Progenitor cell of endocrine pancreas (in vitro differentiated cells): ENCODE results near the gene ZNF750. TPM values are rescaled to one million over a fixed set of nuclear protein-coding genes. Genes with fewer than 3 reads are reported as not detected.

ENCODE experiments used
- DNase-seq: peaks from one replicate; pipeline ENCODE4 v3.0.0; 2021; ENCODE audit warnings: low spot score; ENCODE audit not compliant: unreplicated experiment
- H3K27ac Mint-ChIP-seq: 2 replicates; pipeline ENCODE4 v1.8.0; 2021; ENCODE audit warnings: mild to moderate bottlenecking, moderate library complexity, mixed read lengths
- H3K27me3 Mint-ChIP-seq: 2 replicates; pipeline ENCODE4 v1.8.0; 2021; ENCODE audit warnings: mixed read lengths
- H3K36me3 Mint-ChIP-seq: 2 replicates; pipeline ENCODE4 v1.8.0; 2022; ENCODE audit warnings: mixed read lengths; ENCODE audit not compliant: insufficient read depth
- H3K4me1 Mint-ChIP-seq: 2 replicates; pipeline ENCODE4 v1.8.0; 2021; ENCODE audit warnings: low read depth, mixed read lengths
- H3K4me3 Mint-ChIP-seq: 2 replicates; pipeline ENCODE4 v1.8.0; 2021; ENCODE audit warnings: low read depth, mild to moderate bottlenecking, moderate library complexity, mixed read lengths
- H3K9me3 Mint-ChIP-seq: 2 replicates; pipeline ENCODE4 v1.8.0; 2021; ENCODE audit warnings: low read depth, mixed read lengths
- total RNA-seq: library from RNA; stranded (reverse); gene quantifications from 2 replicates; pipeline ENCODE4 v1.2.1, GENCODE V29; 2021
- TF ChIP-seq, protein P1 (sequence below): fragments of 200-600 bp; sonication (generic); IDR thresholded peaks from one replicate; pipeline ENCODE4 v1.5.0; 2021; ENCODE audit warnings: antibody characterized with exemption, mild to moderate bottlenecking; ENCODE audit not compliant: unreplicated experiment

ZNF750 gene
- total RNA-seq, 1 donor from 2014 or later: 0.07 TPM

DNA sequence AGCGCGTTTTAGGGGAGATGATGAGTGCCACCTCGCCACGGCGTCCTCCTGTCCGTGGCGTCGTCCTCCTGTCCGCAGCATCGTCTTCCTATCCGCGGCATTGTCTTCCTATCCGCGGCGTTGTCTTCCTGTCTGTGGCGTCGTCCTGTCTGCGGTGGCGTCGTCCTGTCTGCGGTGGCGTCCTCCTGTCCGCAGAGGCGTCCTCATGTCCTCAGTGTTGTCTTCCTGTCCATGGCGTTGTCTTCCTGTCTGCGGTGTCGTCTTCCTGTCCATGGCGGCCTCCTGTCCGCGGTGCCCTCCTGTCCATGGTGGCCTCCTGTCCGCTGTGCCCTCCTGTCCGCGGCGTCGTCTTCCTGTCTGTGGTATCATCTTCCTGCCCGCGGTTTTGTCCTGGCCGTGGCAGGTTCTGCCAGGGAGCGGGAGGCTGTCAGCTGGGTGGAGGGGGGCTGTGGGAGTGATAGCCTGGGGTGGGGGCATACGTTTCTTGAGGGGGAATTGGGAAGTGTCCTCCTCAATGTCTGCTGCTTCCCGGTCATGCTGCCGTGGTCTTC, 57.1 kb downstream of the ZNF750 start:
- Mint-ChIP-seq H3K27ac (no peak overlapping the region), H3K36me3 (peaks cover 4% of the 10 kb centered on the region), H3K9me3 (no peaks in the 10 kb centered on the region), H3K27me3 (no peaks in the 10 kb centered on the region), H3K4me1 (peaks cover 6% of the 10 kb centered on the region), H3K4me3 (peak overlapping the region; percentile 14)
- no peak for DNase-seq
- TF ChIP-seq, protein P1, sequence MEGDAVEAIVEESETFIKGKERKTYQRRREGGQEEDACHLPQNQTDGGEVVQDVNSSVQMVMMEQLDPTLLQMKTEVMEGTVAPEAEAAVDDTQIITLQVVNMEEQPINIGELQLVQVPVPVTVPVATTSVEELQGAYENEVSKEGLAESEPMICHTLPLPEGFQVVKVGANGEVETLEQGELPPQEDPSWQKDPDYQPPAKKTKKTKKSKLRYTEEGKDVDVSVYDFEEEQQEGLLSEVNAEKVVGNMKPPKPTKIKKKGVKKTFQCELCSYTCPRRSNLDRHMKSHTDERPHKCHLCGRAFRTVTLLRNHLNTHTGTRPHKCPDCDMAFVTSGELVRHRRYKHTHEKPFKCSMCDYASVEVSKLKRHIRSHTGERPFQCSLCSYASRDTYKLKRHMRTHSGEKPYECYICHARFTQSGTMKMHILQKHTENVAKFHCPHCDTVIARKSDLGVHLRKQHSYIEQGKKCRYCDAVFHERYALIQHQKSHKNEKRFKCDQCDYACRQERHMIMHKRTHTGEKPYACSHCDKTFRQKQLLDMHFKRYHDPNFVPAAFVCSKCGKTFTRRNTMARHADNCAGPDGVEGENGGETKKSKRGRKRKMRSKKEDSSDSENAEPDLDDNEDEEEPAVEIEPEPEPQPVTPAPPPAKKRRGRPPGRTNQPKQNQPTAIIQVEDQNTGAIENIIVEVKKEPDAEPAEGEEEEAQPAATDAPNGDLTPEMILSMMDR: no peak

DNA sequence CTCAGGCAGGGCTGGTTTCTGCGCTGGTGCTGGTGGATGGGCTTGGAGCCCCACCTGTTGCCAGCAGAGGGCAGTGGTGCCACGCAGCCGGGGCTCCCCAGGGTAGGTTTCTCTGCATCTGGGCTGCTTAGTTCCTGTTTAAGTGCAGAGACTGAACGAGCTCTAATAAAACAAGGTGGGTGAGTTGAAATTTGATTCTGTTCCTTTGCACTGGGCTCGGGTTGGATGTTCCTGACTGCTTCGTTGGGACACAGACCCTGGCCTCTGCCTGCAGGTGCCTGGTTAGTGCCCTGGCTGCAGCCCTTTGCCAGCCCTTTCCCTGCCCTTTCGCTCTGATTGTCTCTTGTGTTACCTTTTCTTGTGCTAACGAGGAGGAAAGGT, 57.9 kb downstream of the ZNF750 start:
- peak; percentile 81 for DNase-seq
- peaks cover 10% of the 10 kb centered on the region for H3K36me3 Mint-ChIP-seq
- H3K9me3 Mint-ChIP-seq: peaks cover 4% of the 10 kb centered on the region
- H3K27me3 Mint-ChIP-seq: no peaks in the 10 kb centered on the region
- no peak overlapping the region for H3K27ac Mint-ChIP-seq
- H3K4me1 Mint-ChIP-seq: peaks cover 6% of the 10 kb centered on the region
- H3K4me3 Mint-ChIP-seq: no peak overlapping the region
- TF ChIP-seq, protein P1: peak; percentile 97

DNA sequence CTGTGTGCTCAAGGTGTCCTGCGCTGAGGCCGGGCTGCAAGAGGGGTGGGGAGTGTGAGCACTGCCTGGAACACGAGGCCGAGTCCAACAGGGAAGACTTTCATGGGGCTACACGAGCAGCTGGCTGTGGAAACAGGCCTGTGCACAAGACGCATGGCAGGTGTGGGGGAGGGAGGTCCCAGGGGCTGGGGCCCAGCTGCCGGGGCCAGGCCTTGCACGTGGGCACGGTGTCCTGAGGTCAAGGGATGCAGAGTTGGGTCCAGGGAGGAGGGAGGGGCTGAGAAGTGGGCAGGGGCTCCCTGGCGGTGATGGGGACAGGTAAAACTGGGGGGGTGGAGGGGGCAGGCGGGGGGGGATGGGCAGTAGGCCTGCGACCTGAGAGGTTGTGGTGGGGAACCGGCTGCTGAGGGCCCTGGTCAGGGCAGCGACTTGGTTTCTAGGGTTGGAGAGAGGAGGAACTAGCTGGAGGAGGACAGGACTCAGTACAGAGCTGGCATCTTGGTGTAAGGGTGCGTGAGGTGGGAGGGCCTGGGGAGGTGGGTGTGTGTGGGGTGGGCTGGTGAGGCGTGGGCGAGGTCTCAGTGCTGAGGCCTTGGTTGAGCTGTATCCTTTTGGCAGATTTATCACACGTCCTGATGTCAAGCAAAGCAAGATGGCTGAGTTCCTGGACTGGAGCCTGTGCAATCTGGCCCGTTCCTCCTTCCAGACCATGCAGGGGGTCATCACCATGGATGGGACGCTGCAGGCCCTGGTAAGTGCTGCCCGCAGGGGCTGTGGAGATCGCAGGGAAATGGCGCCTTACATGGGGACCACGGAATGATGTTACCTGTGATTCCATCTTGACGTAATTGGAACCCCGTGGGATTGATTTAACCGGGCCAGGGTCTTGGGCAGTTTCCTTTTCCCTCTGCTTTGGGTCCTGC, 58.6 kb downstream of the ZNF750 start:
- Mint-ChIP-seq H3K9me3 (peaks cover 4% of the 10 kb centered on the region), H3K4me3 (no peak overlapping the region)
- no peak for DNase-seq

DNA sequence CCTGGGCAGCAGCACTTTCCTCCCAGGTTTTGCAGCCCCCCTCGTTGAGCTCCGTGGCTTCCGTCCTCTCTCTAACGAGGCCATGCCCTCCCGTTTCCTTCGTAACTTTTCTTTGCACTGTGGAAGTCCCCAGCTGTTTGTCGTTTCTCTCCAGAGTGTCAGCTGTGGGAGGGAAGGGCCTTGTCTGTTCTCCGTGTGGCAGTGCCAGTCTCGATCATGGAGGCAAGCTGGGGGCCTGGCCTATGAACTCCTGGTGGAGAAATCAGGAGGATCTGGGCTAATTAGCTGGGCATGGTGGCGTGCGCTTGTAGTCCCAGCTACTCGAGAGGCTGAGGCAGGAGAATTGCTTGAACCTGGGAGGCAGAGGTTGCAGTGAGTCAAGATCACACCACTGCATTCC, 59.6 kb downstream of the ZNF750 start:
- TF ChIP-seq, protein P1: no peak
- no peaks in the 10 kb centered on the region for H3K27me3 Mint-ChIP-seq
- H3K4me1 Mint-ChIP-seq: peaks cover 6% of the 10 kb centered on the region
- H3K9me3 Mint-ChIP-seq: peaks cover 4% of the 10 kb centered on the region
- peaks cover 8% of the 10 kb centered on the region for H3K36me3 Mint-ChIP-seq
- DNase-seq: no peak
- no peak overlapping the region for H3K4me3 Mint-ChIP-seq
- no peak overlapping the region for H3K27ac Mint-ChIP-seq

More for the DNA sequence above, 58.6 kb downstream of the ZNF750 start:
- TF ChIP-seq, protein P1: no peak
- Mint-ChIP-seq H3K27ac (no peak overlapping the region), H3K4me1 (peaks cover 6% of the 10 kb centered on the region), H3K36me3 (peaks cover 10% of the 10 kb centered on the region), H3K27me3 (no peaks in the 10 kb centered on the region)

DNA sequence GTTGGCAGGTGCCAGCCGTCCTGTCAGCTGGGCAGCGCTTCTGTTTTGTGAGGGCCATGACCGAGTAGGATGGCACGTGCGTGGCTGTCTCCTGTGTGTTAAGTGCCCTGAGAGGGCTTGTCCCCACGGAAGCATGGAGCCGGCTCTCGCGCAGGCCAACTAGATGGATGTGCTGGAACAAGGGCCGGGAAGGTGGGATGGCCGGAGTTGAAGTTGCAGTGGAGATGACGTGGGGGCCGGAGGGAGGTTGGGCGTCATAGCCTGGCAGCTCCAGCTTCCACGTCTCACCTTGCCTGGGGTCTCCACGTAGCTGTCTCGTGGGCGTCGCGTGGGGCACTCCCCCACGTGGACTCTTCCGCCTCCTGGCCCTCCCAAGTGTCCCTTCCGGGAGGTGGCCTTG, 60.3 kb downstream of the ZNF750 start:
- H3K27me3 Mint-ChIP-seq: no peaks in the 10 kb centered on the region

More for the DNA sequence above, 60.3 kb downstream of the ZNF750 start:
- H3K36me3 Mint-ChIP-seq: peaks cover 8% of the 10 kb centered on the region
- no peak for DNase-seq
- TF ChIP-seq, protein P1: no peak
- H3K4me3 Mint-ChIP-seq: no peak overlapping the region
- peaks cover 4% of the 10 kb centered on the region for H3K9me3 Mint-ChIP-seq
- peaks cover 6% of the 10 kb centered on the region for H3K4me1 Mint-ChIP-seq
- H3K27ac Mint-ChIP-seq: no peak overlapping the region

Other genes with a start within 250 kb of the ZNF750 start
- 75.8 and 77.6 TPM in 2 replicates for gene WDR45B, start 191.6 kb downstream of the ZNF750 start, total RNA-seq
- gene RAB40B, start 141.3 kb downstream of the ZNF750 start, total RNA-seq: 13.3 and 14.3 TPM in 2 replicates
- 31.8 and 34.2 TPM in 2 replicates for gene FN3KRP, start 123.3 kb downstream of the ZNF750 start, total RNA-seq
- 40.4 and 40.6 TPM in 2 replicates for gene FN3K, start 104.4 kb downstream of the ZNF750 start, total RNA-seq
- gene TBCD, start 88.0 kb downstream of the ZNF750 start, total RNA-seq: 95.6 and 103 TPM in 2 replicates
- gene METRNL, start 239.6 kb upstream of the ZNF750 start, total RNA-seq: 54.6 and 56.2 TPM in 2 replicates